Anterior cingulate cortex (tissue), 58 donors: ENCODE results near the gene MAPK8IP3.
A peak's percentile ranks its signal among the peaks of the same experiment; 100 is the strongest.

Experiments used
- DNase-seq, 58 donors: peaks; one replicate each; lab custom pipeline; 2025; lab: John Stamatoyannopoulos, UW

MAPK8IP3 gene

GRCh38 chr16:1781254-1781653 is 75.3 kb downstream of the MAPK8IP3 start:
- DNase-seq, result no peak

DNA sequence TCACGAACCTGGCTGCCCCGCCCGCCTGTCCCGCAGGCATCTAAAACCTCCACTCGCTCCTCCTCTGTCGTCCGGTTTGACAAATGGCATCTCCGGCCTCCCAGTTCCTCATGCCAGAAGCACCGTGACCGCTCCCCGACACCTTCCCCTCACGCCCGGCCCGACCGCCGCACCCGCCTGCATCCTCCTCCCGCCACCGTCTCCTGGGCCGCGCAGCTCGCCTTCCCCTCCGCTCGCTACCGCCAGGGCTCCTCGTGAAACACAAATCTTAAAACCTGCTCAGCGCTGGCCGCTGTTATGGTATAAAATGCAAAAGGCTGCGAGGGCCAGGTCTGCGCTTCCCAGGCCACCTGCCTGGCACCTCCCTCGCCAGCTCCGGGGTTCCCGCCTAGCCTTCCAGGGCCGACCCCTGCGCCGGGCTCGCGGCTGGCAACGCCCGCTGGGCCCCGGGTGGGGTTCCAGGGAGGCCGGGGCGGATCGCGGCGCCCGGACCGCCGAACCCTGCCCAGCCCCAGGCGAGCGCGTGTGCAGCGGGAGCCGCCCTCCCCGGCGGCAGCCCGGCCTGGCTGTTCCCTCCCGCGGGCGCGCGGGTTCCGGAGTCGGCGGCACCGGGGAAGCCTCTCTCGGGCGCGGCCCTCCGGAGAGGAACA is 75.9 kb downstream of the MAPK8IP3 start:
- DNase-seq, result peak in 1 of 58 donors; percentile 41

GRCh38 chr16:1782408-1783264 is 76.6 kb downstream of the MAPK8IP3 start, which contains the start of the genes NUBP2 and SPSB3:
Gene NUBP2, plus strand, starts transcription at chr16:1782960. Its CDS starts 61 bp downstream, at chr16:1783021.
Gene SPSB3, minus strand, starts transcription at chr16:1782571. Its CDS starts 1,088 bp downstream, at chr16:1781483.
- DNase-seq, result peak; percentile 95 to 100 (median 100)

GRCh38 chr16:1784977-1785845 is 79.2 kb downstream of the MAPK8IP3 start:
- no peak for DNase-seq

DNA sequence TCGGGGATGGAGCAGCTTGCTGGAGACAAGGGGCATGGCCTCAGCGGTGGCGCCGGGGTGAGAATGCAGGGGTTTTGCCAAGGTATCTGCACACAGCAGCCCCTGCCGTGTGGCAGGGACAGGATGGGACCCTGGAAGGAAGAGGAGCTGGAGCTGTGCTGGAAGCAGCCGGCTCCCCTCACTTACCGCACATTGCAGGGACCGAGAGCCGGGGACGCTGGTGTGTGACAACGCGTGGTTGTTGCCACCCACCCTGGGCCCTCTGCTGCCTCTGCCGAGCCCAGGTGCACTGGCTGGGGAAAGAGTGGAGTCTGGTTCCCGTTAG is 79.8 kb downstream of the MAPK8IP3 start:
- DNase-seq, result no peak

GRCh38 chr16:1786242-1787055 is 80.5 kb downstream of the MAPK8IP3 start:
- DNase-seq, result no peak

DNA sequence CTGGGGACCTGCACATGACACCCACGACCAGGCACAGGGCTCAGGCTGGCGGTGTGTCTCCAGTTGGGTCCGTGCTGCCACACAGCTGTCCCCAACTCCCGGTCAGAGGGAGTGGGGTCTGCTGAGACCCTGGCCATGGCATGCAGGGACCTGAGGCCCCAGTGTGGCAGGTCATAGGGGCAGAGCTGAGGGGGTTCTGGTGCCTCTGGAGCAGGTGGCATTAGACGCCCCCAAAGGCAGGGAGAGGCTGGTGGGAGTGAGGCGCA is 81.0 kb downstream of the MAPK8IP3 start:
- no peak for DNase-seq

DNA sequence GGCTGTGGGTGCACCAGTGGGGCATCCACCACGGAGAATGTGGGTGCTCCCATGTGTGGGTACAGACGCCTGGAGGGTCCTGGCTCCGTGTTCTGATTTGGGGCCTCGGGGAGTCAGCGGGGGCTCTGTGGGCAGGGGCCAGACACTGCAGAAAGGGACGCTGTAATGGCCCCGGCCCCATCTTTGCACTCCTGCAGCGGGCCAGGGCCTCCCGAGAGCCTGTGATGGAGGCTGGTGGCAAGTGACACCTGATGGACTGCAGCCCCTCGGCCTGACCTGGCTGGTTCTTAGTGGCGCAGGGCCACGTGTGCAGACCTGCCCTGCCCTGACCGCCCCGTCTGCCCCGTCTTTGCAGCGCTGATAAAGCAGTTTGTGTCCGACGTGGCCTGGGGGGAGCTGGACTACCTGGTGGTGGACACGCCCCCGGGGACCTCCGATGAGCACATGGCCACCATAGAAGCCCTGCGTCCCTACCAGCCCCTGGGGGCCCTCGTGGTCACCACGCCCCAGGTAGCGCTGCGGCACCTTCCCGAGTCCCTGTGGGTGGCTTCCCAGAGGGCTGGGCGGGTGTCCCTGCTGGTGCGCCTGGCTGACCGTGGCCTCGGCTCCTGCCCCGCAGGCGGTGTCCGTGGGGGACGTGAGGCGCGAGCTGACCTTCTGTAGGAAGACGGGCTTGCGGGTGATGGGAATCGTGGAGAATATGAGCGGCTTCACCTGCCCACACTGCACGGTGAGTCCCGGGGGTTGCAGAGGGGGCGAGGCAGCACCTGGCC is 81.5 kb downstream of the MAPK8IP3 start:
- no peak for DNase-seq

GRCh38 chr16:1788095-1788707 is 82.2 kb downstream of the MAPK8IP3 start:
- DNase-seq, result no peak

GRCh38 chr16:1788708-1789100 is 82.7 kb downstream of the MAPK8IP3 start:
- DNase-seq, result no peak

- DNase-seq, result no peak
Measured at GRCh38 chr16:1789643-1790045, 83.6 kb downstream of the MAPK8IP3 start.

- no peak for DNase-seq
Measured at GRCh38 chr16:1790261-1790610, 84.2 kb downstream of the MAPK8IP3 start.

DNA sequence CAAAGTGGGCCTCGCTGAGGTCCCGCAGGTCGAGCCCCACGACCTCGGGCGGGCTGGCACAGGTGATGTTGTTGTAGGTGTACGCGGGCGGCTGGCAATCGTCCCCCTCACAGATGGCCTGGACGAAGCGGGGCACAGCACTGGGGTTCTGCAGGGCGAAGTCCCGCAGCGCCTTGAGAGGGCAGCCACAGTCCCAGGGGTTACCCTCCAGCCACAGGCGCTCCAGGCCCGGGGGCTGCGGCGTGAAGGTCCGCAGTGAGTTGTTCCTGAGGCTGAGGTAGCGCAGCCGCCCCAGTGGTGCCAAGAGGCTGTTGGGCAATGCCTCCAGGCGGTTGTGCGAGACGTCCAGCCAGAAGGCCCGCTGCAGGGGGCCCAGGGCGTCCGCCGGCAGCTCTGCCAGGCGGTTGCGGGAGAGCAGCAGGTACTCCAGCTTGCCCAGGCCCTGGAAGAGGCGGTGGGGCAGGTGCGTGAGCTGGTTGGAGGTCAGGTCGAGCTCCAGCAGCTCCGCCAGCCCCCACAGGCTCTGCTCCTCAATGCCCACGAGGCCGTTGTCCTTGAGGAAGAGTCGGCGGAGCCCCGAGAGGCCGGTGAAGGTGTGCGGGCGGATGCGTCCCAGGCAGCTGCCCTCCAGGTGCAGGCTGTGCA is 84.7 kb downstream of the MAPK8IP3 start:
- DNase-seq, result no peak

- DNase-seq, result no peak
Measured at GRCh38 chr16:1791256-1791942, 85.4 kb downstream of the MAPK8IP3 start.

GRCh38 chr16:1791943-1792812 is 86.2 kb downstream of the MAPK8IP3 start:
- no peak for DNase-seq

DNA sequence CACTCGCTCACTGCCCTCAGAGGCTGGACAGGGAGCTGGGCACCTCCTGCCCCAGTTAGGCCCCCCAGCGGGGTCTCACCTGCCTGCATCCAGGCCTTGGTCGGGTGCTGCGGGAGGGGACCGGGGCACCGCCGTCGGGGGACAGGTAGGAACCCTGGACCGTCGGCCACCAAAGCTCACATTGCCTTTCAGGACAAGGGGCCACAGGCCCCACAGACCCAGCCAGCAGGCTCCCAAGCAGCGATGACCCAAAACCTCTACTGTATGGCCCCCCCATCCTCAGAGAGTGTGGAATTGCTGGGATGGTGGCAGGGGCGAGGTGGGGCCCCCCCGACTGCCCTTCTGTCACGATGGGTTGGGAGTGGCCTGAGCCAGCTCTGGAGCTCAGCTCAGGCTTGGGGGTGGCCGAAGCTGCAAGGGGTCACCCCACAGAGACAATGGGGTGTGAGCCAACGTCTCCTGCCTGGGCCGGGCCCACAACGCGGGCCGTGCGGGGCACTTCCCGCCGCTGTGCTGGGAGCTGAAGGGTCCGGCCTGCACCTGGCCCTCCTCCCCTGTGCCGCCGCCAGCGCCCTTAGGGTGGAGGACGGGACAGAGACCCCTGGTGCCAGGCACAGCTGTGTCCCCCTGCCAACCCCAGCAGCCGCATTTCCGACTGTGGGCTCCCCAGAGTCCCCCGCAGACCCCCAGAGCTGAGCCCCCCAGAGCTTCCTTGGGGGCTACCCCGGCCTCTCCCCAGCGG is 87.0 kb downstream of the MAPK8IP3 start:
- DNase-seq, result no peak
